Measurements from ENCODE around the gene HVCN1.

- TF ChIP-seq POLR2A (IDR thresholded peaks at IDR 0.05) = peak; percentile 50
- TF ChIP-seq, protein P1, sequence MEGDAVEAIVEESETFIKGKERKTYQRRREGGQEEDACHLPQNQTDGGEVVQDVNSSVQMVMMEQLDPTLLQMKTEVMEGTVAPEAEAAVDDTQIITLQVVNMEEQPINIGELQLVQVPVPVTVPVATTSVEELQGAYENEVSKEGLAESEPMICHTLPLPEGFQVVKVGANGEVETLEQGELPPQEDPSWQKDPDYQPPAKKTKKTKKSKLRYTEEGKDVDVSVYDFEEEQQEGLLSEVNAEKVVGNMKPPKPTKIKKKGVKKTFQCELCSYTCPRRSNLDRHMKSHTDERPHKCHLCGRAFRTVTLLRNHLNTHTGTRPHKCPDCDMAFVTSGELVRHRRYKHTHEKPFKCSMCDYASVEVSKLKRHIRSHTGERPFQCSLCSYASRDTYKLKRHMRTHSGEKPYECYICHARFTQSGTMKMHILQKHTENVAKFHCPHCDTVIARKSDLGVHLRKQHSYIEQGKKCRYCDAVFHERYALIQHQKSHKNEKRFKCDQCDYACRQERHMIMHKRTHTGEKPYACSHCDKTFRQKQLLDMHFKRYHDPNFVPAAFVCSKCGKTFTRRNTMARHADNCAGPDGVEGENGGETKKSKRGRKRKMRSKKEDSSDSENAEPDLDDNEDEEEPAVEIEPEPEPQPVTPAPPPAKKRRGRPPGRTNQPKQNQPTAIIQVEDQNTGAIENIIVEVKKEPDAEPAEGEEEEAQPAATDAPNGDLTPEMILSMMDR (IDR thresholded peaks at IDR 0.05) = no peak
Measured at GRCh38 chr12:110613771-110614684, 74.9 kb downstream of the HVCN1 start, which contains the start of gene TCTN1.
